Sigmoid colon (tissue), 7 donors: ENCODE results near the gene PDE9A. TPM values are rescaled to one million over a fixed set of nuclear protein-coding genes. Genes with fewer than 3 reads are reported as not detected.

Experiments used
- DNase-seq: peaks from one replicate; pipeline ENCODE4 v3.0.0-alpha.2; 2019
- H3K27ac ChIP-seq, 4 donors: fragments of 200-600 bp; sonication (generic); one replicate each; pipeline ENCODE4 v1.5.1; 2016 to 2019; ENCODE audit warnings: mild to moderate bottlenecking in 1 of 4
- H3K27me3 ChIP-seq, 3 donors: fragments of 200-600 bp; sonication (generic); one replicate each; pipeline ENCODE4 v1.5.1; 2019; ENCODE audit warnings: mild to moderate bottlenecking in 1 of 3
- H3K36me3 ChIP-seq, 4 donors: fragments of 200-600 bp; sonication (generic); one replicate each; pipeline ENCODE4 v1.5.1; 2016 to 2019
- H3K4me1 ChIP-seq, 4 donors: fragments of 200-600 bp; sonication (generic); one replicate each; pipeline ENCODE4 v1.5.1; 2017 to 2019
- H3K4me3 ChIP-seq, 4 donors: fragments of 200-600 bp; sonication (generic); one replicate each; pipeline ENCODE4 v1.5.1; 2017 to 2019; ENCODE audit warnings: mild to moderate bottlenecking in 2 of 4, moderate library complexity in 1 of 4
- H3K9me3 ChIP-seq, 4 donors: fragments of 200-600 bp in 3 of 4; sonication (generic) in 3 of 4; one replicate each; pipeline versions ENCODE4 v1.5.1 to v1.6.1; 2013 to 2019
- EP300 ChIP-seq, 4 donors: sonication (generic); formaldehyde crosslinking; IDR thresholded peaks; one replicate each; pipeline ENCODE4 v1.6.1; 2017; ENCODE audit warnings: antibody characterized with exemption in 4 of 4
- POLR2A ChIP-seq, 2 donors: fragments of 450-650 bp; IDR thresholded peaks; one replicate each; pipeline ENCODE4 v1.6.1; 2016; ENCODE audit warnings: antibody characterized with exemption in 2 of 2, mild to moderate bottlenecking in 2 of 2, moderate library complexity in 2 of 2
- POLR2AphosphoS5 ChIP-seq, 4 donors: sonication (generic); formaldehyde crosslinking; IDR thresholded peaks; one replicate each; pipeline ENCODE4 v1.6.1; 2017; ENCODE audit warnings: antibody characterized with exemption in 4 of 4
- WGBS, 2 donors: extraction: QIAGEN DNeasy Blood & Tissue Kit; methylation state at CpG; one replicate each; pipeline ENCODE4 v1.1.7; 2013; 5-methylcytosine and 5-hydroxymethylcytosine counted together
- intact Hi-C: fragments of 100-400 bp; cut with DNase I; formaldehyde crosslinking; loops from one replicate; pipeline ENCODE4 v1.15.1; 2023
- polyA plus RNA-seq, 3 donors: library from polyadenylated mRNA; stranded (reverse); fragments of 200-250 nt; gene quantifications; one replicate each; pipeline ENCODE4 v1.2.3, GENCODE V29; 2013
- total RNA-seq, 4 donors: library from RNA; depleted of rRNA; stranded (reverse); fragments of >200 nt; gene quantifications; one replicate each; pipeline ENCODE4 v1.1.0, GENCODE V29; 2016
- TF ChIP-seq, protein P1 (sequence below), 4 experiments: fragments of 450-650 bp in 3 of 4; fragments of 200-600 bp in 1 of 4; IDR thresholded peaks; one replicate each; pipeline ENCODE4 v1.5.1; 2016 to 2019; ENCODE audit warnings: antibody characterized with exemption in 4 of 4, mild to moderate bottlenecking in 3 of 4, moderate library complexity in 2 of 4
- donor health status: healthy with polysubstance abuse.
- donor health status: Bipolar disorder and iron deficiency.
- donor health status: healthy.

Gene PDE9A
- total and polyA plus RNA-seq, 7 donors: 71.6 to 433 (median 102) TPM

DNA sequence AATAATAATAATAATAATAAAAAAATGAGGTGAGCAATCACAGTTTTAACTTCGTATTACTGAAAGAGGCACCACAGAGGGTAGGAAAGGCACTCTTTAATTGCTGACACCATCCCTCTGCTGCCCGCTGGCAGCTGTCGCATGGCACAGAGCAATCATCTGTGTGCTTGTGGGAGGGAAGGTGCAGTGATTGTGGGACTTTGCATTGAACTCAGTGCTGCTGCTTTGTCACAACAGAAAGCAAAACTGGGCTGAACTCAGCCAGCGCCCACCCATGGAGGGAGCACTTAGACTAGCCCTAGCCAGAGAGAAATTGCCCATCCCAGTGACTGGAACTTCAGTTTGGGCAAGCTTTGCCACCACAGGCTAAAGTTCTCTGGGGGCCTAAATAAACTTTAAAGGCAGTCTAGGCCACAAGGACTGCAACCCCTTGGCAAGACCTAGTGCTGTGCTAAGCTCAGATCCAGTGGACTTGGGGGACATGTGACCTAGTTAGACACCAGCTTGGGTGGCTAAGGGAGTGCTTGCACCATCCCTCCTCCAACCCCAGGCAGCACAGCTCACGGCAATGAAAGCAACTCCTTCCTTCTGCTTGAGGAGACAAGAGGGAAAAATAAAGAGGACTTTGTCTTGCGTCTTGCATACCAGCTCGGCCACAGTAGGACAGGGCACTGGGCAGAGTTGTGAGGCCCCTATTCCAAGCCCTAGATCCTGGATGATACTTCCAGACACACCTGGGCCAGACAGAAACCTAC, 166.6 kb downstream of the PDE9A start:
- intact Hi-C loops: loop anchor here (2.0 to 5.0 kb wide), 2 partner anchors 173 to 225 kb away; no protein-coding TSS in a partner anchor
- no peak for DNase-seq
- WGBS, 2 donors: 92% methylated on average over 7 of the region's 7 CpGs

GRCh38 chr21:42820616-42821465, 167.4 kb downstream of the PDE9A start:
- Histone ChIP-seq H3K4me1 (no peaks in the 10 kb centered on the region), H3K9me3 (no peaks in the 10 kb centered on the region), H3K4me3 (no peak overlapping the region), H3K27ac (no peak overlapping the region), H3K36me3 (no peaks in the 10 kb centered on the region), H3K27me3 (peaks cover 0 to 38% (median 6%) of the 10 kb centered on the region in 3 donors)
- TF ChIP-seq POLR2A (IDR thresholded peaks at IDR 0.05): no peak
- no peak for DNase-seq
- intact Hi-C loops: loop anchor here (5.0 kb wide), 1 partner anchor 174 kb away; no protein-coding TSS in a partner anchor
- 56 to 78% methylated on average over 8 of the region's 8 CpGs for WGBS, 2 donors

More for the DNA sequence above, 166.6 kb downstream of the PDE9A start:
- H3K9me3 ChIP-seq: no peaks in the 10 kb centered on the region
- no peak overlapping the region for H3K27ac ChIP-seq
- H3K36me3 ChIP-seq: no peaks in the 10 kb centered on the region
- H3K27me3 ChIP-seq: peaks cover 0 to 31% (median 6%) of the 10 kb centered on the region in 3 donors
- no peak for TF ChIP-seq POLR2A (IDR thresholded peaks at IDR 0.05)
- TF ChIP-seq EP300 (IDR thresholded peaks at IDR 0.05): no peak
- TF ChIP-seq POLR2AphosphoS5 (IDR thresholded peaks at IDR 0.05): no peak
- TF ChIP-seq, protein P1, sequence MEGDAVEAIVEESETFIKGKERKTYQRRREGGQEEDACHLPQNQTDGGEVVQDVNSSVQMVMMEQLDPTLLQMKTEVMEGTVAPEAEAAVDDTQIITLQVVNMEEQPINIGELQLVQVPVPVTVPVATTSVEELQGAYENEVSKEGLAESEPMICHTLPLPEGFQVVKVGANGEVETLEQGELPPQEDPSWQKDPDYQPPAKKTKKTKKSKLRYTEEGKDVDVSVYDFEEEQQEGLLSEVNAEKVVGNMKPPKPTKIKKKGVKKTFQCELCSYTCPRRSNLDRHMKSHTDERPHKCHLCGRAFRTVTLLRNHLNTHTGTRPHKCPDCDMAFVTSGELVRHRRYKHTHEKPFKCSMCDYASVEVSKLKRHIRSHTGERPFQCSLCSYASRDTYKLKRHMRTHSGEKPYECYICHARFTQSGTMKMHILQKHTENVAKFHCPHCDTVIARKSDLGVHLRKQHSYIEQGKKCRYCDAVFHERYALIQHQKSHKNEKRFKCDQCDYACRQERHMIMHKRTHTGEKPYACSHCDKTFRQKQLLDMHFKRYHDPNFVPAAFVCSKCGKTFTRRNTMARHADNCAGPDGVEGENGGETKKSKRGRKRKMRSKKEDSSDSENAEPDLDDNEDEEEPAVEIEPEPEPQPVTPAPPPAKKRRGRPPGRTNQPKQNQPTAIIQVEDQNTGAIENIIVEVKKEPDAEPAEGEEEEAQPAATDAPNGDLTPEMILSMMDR (IDR thresholded peaks at IDR 0.05): no peak
- H3K4me3 ChIP-seq: no peak overlapping the region
- no peaks in the 10 kb centered on the region for H3K4me1 ChIP-seq

Other genes with a start within 250 kb of the PDE9A start
- gene UBASH3A, start 249.7 kb upstream of the PDE9A start, total RNA-seq: not detected
- 1 to 10 TPM in 1 of 3 donors, not detected in 2; 3.9 TPM for gene UBASH3A, start 249.7 kb upstream of the PDE9A start, polyA plus RNA-seq
- 1 to 10 TPM in 2 of 4 donors, not detected in 2; 1.2 TPM for gene RSPH1, start 157.4 kb upstream of the PDE9A start, total RNA-seq
- gene RSPH1, start 157.4 kb upstream of the PDE9A start, polyA plus RNA-seq: 10 to 100 TPM in 1 of 3 donors, 1 to 10 TPM in 2; 3.0 to 13.4 (median 8.8) TPM
- 1 to 10 TPM; 2.3 to 7.8 (median 5.0) TPM for gene SLC37A1, start 139.8 kb upstream of the PDE9A start, total RNA-seq
- 10 to 100 TPM; 21.0 to 98.5 (median 31.2) TPM for gene SLC37A1, start 139.8 kb upstream of the PDE9A start, polyA plus RNA-seq
- gene WDR4, start 225.9 kb downstream of the PDE9A start, total RNA-seq: 10 to 100 TPM in 1 of 4 donors, 1 to 10 TPM in 3; 2.8 to 18.3 (median 4.7) TPM
- gene WDR4, start 225.9 kb downstream of the PDE9A start, polyA plus RNA-seq: 10 to 100 TPM in 1 of 3 donors, 1 to 10 TPM in 2; 3.7 to 23.5 (median 4.2) TPM
- gene NDUFV3, start 239.7 kb downstream of the PDE9A start, total RNA-seq: 10 to 100 TPM; 53.5 to 67.6 (median 60.7) TPM
- gene NDUFV3, start 239.7 kb downstream of the PDE9A start, polyA plus RNA-seq: 10 to 100 TPM; 15.0 to 22.6 (median 15.7) TPM